Upper lobe of left lung (tissue), 6 donors: ENCODE results near the gene ASCL1. TPM values are rescaled to one million over a fixed set of nuclear protein-coding genes. Genes with fewer than 3 reads are reported as not detected.

Experiments
- ATAC-seq, 2 donors: fragments of 200-7000 bp; cut with Tn5 transposase; one replicate each; pipeline ENCODE4 v1.9.1; 2022; ENCODE audit warnings: mild to moderate bottlenecking in 2 of 2, moderate library complexity in 2 of 2; ENCODE audit not compliant: low FRiP score in 2 of 2
- DNase-seq, 2 donors: peaks; one replicate each; pipeline ENCODE4 v3.0.0-alpha.2; 2019 to 2020
- H3K27ac ChIP-seq, 4 donors: fragments of 200-600 bp; sonication (generic); one replicate each; pipeline ENCODE4 v1.5.1; 2016 to 2019
- H3K27me3 ChIP-seq, 4 donors: fragments of 200-600 bp; sonication (generic); one replicate each; pipeline ENCODE4 v1.5.1; 2017 to 2019
- H3K36me3 ChIP-seq, 4 donors: fragments of 200-600 bp; sonication (generic); one replicate each; pipeline ENCODE4 v1.5.1; 2016 to 2019
- H3K4me1 ChIP-seq, 4 donors: fragments of 200-600 bp; sonication (generic); one replicate each; pipeline ENCODE4 v1.5.1; 2018 to 2019
- H3K4me3 ChIP-seq, 4 donors: fragments of 200-600 bp; sonication (generic); one replicate each; pipeline ENCODE4 v1.5.1; 2017 to 2019; ENCODE audit warnings: mild to moderate bottlenecking in 2 of 4, moderate library complexity in 1 of 4
- H3K9me3 ChIP-seq, 4 donors: fragments of 200-600 bp; sonication (generic); one replicate each; pipeline ENCODE4 v1.5.1; 2018 to 2019
- EP300 ChIP-seq, 4 donors: sonication (generic); formaldehyde crosslinking; IDR thresholded peaks; one replicate each; pipeline ENCODE4 v1.5.1; 2017; ENCODE audit warnings: antibody characterized with exemption in 4 of 4, control low read depth in 2 of 4
- POLR2A ChIP-seq, 4 donors: fragments of 450-650 bp; IDR thresholded peaks; one replicate each; pipeline ENCODE4 v1.5.1; 2016 to 2017; ENCODE audit warnings: antibody characterized with exemption in 4 of 4, mild to moderate bottlenecking in 2 of 4
- POLR2AphosphoS5 ChIP-seq, 2 donors: sonication (generic); formaldehyde crosslinking; IDR thresholded peaks; one replicate each; pipeline ENCODE4 v1.5.1; 2017; ENCODE audit warnings: antibody characterized with exemption in 2 of 2
- WGBS, 2 donors: methylation state at CpG; one replicate each; pipeline ENCODE4 v1.1.5; 2017 to 2018; 5-methylcytosine and 5-hydroxymethylcytosine counted together
- total RNA-seq, 6 donors: library from RNA; depleted of rRNA in 4 of 6; stranded (reverse); fragments of >200 nt in 4 of 6; gene quantifications; one replicate each; pipeline versions ENCODE4 v1.1.0 to v1.2.1, GENCODE V29; 2016 to 2021
- TF ChIP-seq, protein P1 (sequence below), 6 experiments: fragments of 450-650 bp in 4 of 6; fragments of 200-600 bp in 2 of 6; sonication (generic) in 2 of 6; IDR thresholded peaks; one replicate each; pipeline ENCODE4 v1.5.1; 2016 to 2019; ENCODE audit warnings: antibody characterized with exemption in 6 of 6
- donor health status: DM: no; HTN: no; CAD: no; lungs with moderate emphysema.
- donor health status: DM: no; HTN: yes; CAD: no; lungs with severe emphysema.

ASCL1 gene
- total RNA-seq, 6 donors from 2014 or later, result 0.13 to 0.29 (median 0.15) TPM; not detected in 3

DNA sequence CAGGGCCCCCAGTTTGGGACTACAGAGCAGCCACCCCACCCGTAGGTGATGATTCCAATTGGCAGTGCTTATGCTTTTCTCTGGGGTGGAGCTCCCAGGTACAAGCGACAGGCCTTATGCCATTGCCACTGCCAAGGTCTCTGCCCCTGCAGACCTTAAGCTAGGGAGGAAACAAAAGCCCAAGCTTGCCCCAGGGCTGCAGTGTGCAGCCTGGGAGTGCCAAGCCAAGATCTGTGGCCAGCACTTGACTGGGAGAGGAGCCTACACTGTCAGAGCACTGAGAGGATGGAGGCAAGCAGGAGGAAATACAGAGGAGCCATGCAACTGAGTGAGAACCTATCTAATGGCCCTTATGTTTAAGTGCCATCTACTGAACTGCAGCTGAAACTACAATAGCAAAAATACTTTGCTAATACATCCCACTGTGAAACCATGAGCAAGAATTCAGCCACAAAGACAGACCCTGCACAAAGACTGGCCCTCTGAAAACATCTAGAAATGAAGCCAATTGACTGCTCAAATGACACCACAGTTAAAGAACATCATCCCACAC is 17.7 kb upstream of the ASCL1 start:
- peaks cover 0 to 2% (median 0%) of the 10 kb centered on the region in 4 donors for H3K9me3 ChIP-seq
- DNase-seq, result no peak
- H3K4me3 ChIP-seq, result no peak overlapping the region
- 75 to 95% methylated on average over 2 of the region's 2 CpGs for WGBS, 2 donors
- no peak for ATAC-seq
- no peaks in the 10 kb centered on the region for H3K36me3 ChIP-seq
- no peaks in the 10 kb centered on the region for H3K27me3 ChIP-seq
- H3K27ac ChIP-seq, result no peak overlapping the region
- no peak for TF ChIP-seq EP300 (IDR thresholded peaks at IDR 0.05)
- TF ChIP-seq, protein P1, sequence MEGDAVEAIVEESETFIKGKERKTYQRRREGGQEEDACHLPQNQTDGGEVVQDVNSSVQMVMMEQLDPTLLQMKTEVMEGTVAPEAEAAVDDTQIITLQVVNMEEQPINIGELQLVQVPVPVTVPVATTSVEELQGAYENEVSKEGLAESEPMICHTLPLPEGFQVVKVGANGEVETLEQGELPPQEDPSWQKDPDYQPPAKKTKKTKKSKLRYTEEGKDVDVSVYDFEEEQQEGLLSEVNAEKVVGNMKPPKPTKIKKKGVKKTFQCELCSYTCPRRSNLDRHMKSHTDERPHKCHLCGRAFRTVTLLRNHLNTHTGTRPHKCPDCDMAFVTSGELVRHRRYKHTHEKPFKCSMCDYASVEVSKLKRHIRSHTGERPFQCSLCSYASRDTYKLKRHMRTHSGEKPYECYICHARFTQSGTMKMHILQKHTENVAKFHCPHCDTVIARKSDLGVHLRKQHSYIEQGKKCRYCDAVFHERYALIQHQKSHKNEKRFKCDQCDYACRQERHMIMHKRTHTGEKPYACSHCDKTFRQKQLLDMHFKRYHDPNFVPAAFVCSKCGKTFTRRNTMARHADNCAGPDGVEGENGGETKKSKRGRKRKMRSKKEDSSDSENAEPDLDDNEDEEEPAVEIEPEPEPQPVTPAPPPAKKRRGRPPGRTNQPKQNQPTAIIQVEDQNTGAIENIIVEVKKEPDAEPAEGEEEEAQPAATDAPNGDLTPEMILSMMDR (IDR thresholded peaks at IDR 0.05), result no peak
- no peak for TF ChIP-seq POLR2A (IDR thresholded peaks at IDR 0.05)
- TF ChIP-seq POLR2AphosphoS5 (IDR thresholded peaks at IDR 0.05), result no peak
- no peaks in the 10 kb centered on the region for H3K4me1 ChIP-seq

- ATAC-seq, result no peak
- Histone ChIP-seq H3K27ac (no peak overlapping the region), H3K9me3 (peaks cover 0 to 2% (median 0%) of the 10 kb centered on the region in 4 donors), H3K4me1 (peaks cover 0 to 10% (median 3%) of the 10 kb centered on the region in 4 donors), H3K27me3 (peaks cover 0 to 9% (median under 1%) of the 10 kb centered on the region in 4 donors), H3K36me3 (no peaks in the 10 kb centered on the region), H3K4me3 (no peak overlapping the region)
- WGBS, 2 donors, result 51% methylated on average over 2 of the region's 2 CpGs; no CpG with 5 or more reads in 1 of the 2 donors
- no peak for DNase-seq
- TF ChIP-seq POLR2A (IDR thresholded peaks at IDR 0.05) (no peak), POLR2AphosphoS5 (IDR thresholded peaks at IDR 0.05) (no peak), EP300 (IDR thresholded peaks at IDR 0.05) (no peak)
- TF ChIP-seq, protein P1 (IDR thresholded peaks at IDR 0.05), result no peak
These were observed 11.4 kb upstream of the ASCL1 start for GRCh38 chr12:102946042-102946441.

- H3K4me3 ChIP-seq, result no peak overlapping the region
- DNase-seq (no peak), ATAC-seq (no peak)
- H3K9me3 ChIP-seq, result peaks cover 0 to under 1% (median 0%) of the 10 kb centered on the region in 4 donors
- H3K27me3 ChIP-seq, result peaks cover 0 to 10% (median under 1%) of the 10 kb centered on the region in 4 donors
- WGBS, 2 donors, result 0 to 4% methylated on average over 11 of the region's 11 CpGs
- no peak overlapping the region for H3K27ac ChIP-seq
- H3K4me1 ChIP-seq, result peaks cover 0 to 10% (median 3%) of the 10 kb centered on the region in 4 donors
- TF ChIP-seq, protein P1 (IDR thresholded peaks at IDR 0.05), result peak; percentile 40 to 81 (median 74)
- no peak for TF ChIP-seq POLR2AphosphoS5 (IDR thresholded peaks at IDR 0.05)
- H3K36me3 ChIP-seq, result no peaks in the 10 kb centered on the region
These were observed 8.5 kb upstream of the ASCL1 start for GRCh38 chr12:102948941-102949352.

DNA sequence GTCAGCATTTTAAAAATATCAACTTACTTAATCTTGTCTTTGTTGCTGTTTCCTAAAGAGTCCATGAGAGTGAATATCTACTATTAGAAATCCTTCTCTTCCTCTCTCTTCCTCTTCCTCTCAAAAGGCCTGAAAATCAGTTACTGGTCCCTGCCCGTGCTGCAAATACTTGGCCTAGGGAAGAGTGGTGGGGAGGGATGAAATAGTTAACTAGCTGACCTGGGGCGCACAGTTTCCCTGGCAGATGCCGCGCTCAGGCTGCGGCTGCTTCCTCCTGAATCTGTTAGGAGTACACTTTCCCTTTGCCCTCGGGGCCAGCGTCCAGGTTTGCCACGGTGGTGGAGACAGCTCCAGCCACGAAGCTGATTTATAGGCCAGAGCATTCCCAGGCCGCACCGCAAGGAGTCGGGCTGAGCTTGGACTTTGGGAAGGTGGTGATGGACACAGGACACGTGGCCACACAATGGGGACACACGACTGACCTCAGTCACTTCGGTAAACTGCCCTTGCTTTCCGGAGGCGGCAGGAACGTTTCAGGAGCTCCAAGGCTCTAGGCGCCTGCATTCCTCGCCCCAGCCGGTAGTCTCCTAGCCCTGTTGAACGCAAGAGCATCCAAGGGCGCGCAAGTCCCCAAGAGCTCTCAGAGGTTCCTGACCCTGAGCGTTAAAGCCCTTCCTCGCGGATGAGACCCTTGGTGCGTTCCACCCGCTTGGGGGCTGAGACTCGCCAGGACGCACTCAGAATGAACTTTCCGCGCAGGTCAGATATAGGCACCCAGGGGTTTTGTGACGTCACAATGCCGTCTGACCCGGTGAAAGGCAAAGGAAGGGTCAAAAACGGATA is 7.1 kb upstream of the ASCL1 start:
- H3K4me3 ChIP-seq, result peak overlapping the region in 1 of 4 donors; percentile 22
- ATAC-seq, result peak in 1 of 2 donors; percentile 25

More for the DNA sequence above, 7.1 kb upstream of the ASCL1 start:
- H3K4me1 ChIP-seq, result peaks cover 0 to 10% (median 3%) of the 10 kb centered on the region in 4 donors
- H3K27me3 ChIP-seq, result peaks cover 0 to 10% (median under 1%) of the 10 kb centered on the region in 4 donors
- TF ChIP-seq POLR2AphosphoS5 (IDR thresholded peaks at IDR 0.05), result no peak
- no peak for TF ChIP-seq POLR2A (IDR thresholded peaks at IDR 0.05)
- TF ChIP-seq, protein P1 (IDR thresholded peaks at IDR 0.05), result peak in 2 of 6 experiments; percentile 22 to 25
- no peak for TF ChIP-seq EP300 (IDR thresholded peaks at IDR 0.05)
- peak in 1 of 2 donors; percentile 32 for DNase-seq
- no peak overlapping the region for H3K27ac ChIP-seq
- H3K36me3 ChIP-seq, result no peaks in the 10 kb centered on the region
- no peaks in the 10 kb centered on the region for H3K9me3 ChIP-seq
- WGBS, 2 donors, result 5 to 11% methylated on average over 33 to 36 of the region's 37 CpGs
